Kidney (tissue), 14 donors: ENCODE data around the gene TEAD1. TPM values are rescaled to one million over a fixed set of nuclear protein-coding genes. Genes with fewer than 3 reads are reported as not detected.

Experiments used
- DNase-seq, 5 donors: peaks; one replicate each; pipeline ENCODE4 v3.0.0-alpha.2; 2013 to 2020
- FAIRE-seq: peaks from 2 replicates; lab custom pipeline; 2012; peaks lifted over from hg19 to GRCh38; lab: Jason Lieb, UNC
- H3K27ac ChIP-seq, 2 donors: one replicate each; pipeline ENCODE4 v1.7.0; 2013; ENCODE audit warnings: low read depth in 2 of 2, low read length in 2 of 2, inconsistent platforms in 1 of 2
- H3K27me3 ChIP-seq: one replicate; pipeline ENCODE4 v1.7.1; 2013; ENCODE audit warnings: low read length, inconsistent platforms; ENCODE audit not compliant: control insufficient read depth, insufficient read depth
- H3K36me3 ChIP-seq, 3 donors: one replicate each; pipeline versions ENCODE4 v1.7.0 to v1.7.1; 2013; ENCODE audit warnings: low read length in 3 of 3, control low read depth in 1 of 3, inconsistent platforms in 1 of 3; ENCODE audit not compliant: insufficient read depth in 3 of 3, control insufficient read depth in 2 of 3
- H3K4me1 ChIP-seq, 3 donors: one replicate each; pipeline versions ENCODE4 v1.7.0 to v1.7.1; 2013; ENCODE audit warnings: low read length in 3 of 3, inconsistent platforms in 1 of 3, low read depth in 1 of 3; ENCODE audit not compliant: control insufficient read depth in 2 of 3, insufficient read depth in 2 of 3
- H3K4me3 ChIP-seq, 3 donors: one replicate each; pipeline versions ENCODE4 v1.7.0 to v1.8.1; 2013; ENCODE audit warnings: low read length in 3 of 3, control low read depth in 1 of 3, inconsistent platforms in 1 of 3
- H3K9ac ChIP-seq, 3 donors: one replicate each; pipeline versions ENCODE4 v1.7.0 to v1.7.1; 2013; ENCODE audit warnings: low read length in 3 of 3, control low read depth in 1 of 3, inconsistent platforms in 1 of 3
- H3K9me3 ChIP-seq, 3 donors: one replicate each; pipeline versions ENCODE4 v1.7.0 to v1.7.1; 2013; ENCODE audit warnings: low read length in 3 of 3, control low read depth in 1 of 3, inconsistent platforms in 1 of 3; ENCODE audit not compliant: control insufficient read depth in 2 of 3, insufficient read depth in 1 of 3
- CTCF ChIP-seq: IDR thresholded peaks from 3 replicates; pipeline ENCODE4 v1.5.1; 2012; ENCODE audit warnings: mild to moderate bottlenecking, moderate library complexity, borderline replicate concordance; ENCODE audit not compliant: insufficient read depth; ENCODE audit errors: extremely low read depth
- intact Hi-C: fragments of 100-400 bp; cut with DNase I; formaldehyde crosslinking; loops from one replicate; pipeline ENCODE4 v1.11.1; 2022
- polyA plus RNA-seq: library from polyadenylated mRNA; stranded (reverse); fragments of 350-450 nt; fragmentation: Illumina TruSeq; extraction: RNeasy Lipid Tissue Mini Kit (QIAGEN cat#74804); gene quantifications from one replicate; pipeline ENCODE4 v1.2.3, GENCODE V29; 2014; ENCODE audit warnings: low read depth, low replicate concordance; ENCODE audit not compliant: insufficient read depth
- total RNA-seq: library from RNA; stranded (reverse); fragmentation: NEBNext Ultra II Directional; extraction: Animal tissue kit (Norgen Biotek cat#: 25700); gene quantifications from one replicate; pipeline ENCODE4 v1.2.1, GENCODE V29; 2021
- donor health status: control.
- donor health status: control.
- donor health status: control.
- donor health status: control.
- donor health status: control.
- donor health status: DM: yes; HTN: yes; CAD: no.
- donor health status: Normal renal cell carcinoma (clear cell type).

Gene TEAD1
- total and polyA plus RNA-seq, 2 donors from 2014 or later = 7.6 to 77.2 TPM

DNA sequence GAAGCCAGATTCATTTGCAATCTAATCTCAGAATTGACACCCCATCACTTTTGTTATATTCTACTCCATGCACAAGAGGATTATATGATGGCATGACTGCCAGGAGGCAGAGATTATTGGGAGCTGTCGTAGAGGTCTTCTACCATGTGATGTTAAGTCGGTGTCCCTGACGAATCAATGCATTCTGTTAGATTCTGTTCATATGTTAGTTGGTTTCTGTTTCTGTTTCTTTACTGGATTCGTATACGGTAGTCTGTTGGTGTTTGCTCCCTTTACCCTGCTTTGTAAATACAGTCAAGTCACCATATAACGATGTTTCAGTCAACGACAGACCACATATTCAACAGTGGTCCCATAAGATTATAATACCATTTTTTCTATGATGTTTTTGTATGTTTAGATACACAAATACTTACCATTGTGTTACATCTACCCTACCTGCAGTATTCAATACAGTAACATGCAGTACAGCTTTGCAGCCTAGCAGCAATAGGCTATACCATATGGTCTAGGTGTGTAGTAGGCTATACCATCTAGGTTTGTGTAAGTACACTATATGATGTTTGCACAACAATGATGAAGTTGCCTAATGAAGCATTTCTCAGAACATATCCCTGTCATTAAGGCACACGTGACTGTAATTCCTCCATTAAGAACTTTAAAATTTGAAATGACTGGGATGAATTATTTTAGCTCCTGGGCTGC lies 312.1 kb downstream of the TEAD1 start:
- FAIRE-seq (no peak), DNase-seq (no peak)

GRCh38 chr11:12989428-12990161 lies 315.4 kb downstream of the TEAD1 start:
- Histone ChIP-seq H3K27ac (no peak overlapping the region), H3K36me3 (no peaks in the 10 kb centered on the region), H3K4me3 (peak overlapping the region; percentile 17 to 47 (median 25)), H3K9ac (peak overlapping the region in 1 of 3 donors; percentile 29), H3K9me3 (no peaks in the 10 kb centered on the region), H3K4me1 (peaks cover 0 to 4% (median 0%) of the 10 kb centered on the region in 3 donors), H3K27me3 (no peaks in the 10 kb centered on the region)
- no peak for TF ChIP-seq CTCF
- FAIRE-seq = no peak
- intact Hi-C loops = no loop called here
- DNase-seq = peak; percentile 51 to 92 (median 83)

More for the DNA sequence above, 312.1 kb downstream of the TEAD1 start:
- H3K27ac ChIP-seq = no peak overlapping the region
- H3K27me3 ChIP-seq = no peaks in the 10 kb centered on the region
- H3K9ac ChIP-seq = no peak overlapping the region
- H3K36me3 ChIP-seq = no peaks in the 10 kb centered on the region
- intact Hi-C loops = no loop called here
- H3K4me3 ChIP-seq = no peak overlapping the region
- TF ChIP-seq CTCF = no peak
- peaks cover 0 to 4% (median 0%) of the 10 kb centered on the region in 3 donors for H3K4me1 ChIP-seq
- H3K9me3 ChIP-seq = no peaks in the 10 kb centered on the region

DNA sequence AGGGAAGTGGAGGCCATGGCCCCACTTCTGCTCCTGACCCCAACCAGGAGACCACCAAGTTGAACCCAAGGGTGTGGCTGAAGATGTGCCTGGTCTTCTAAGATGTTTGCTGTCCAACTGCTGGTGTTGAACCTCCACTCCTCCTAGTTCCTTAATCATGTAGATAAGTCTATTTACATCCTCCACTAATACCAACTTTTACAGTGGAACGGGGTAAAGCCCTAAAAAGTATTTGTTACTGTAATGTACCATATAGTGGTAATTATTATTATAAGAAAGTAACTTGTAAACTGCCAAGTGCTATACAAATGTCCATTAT lies 315.9 kb downstream of the TEAD1 start:
- Histone ChIP-seq H3K9ac (no peak overlapping the region), H3K27ac (no peak overlapping the region), H3K36me3 (no peaks in the 10 kb centered on the region), H3K9me3 (no peaks in the 10 kb centered on the region), H3K4me3 (no peak overlapping the region), H3K27me3 (no peaks in the 10 kb centered on the region), H3K4me1 (peaks cover 0 to 4% (median 0%) of the 10 kb centered on the region in 3 donors)
- FAIRE-seq (no peak), DNase-seq (no peak)
- intact Hi-C loops = no loop called here
- no peak for TF ChIP-seq CTCF
